AG09319 (cell line): ENCODE results near the gene ABHD14A.
"Not testable (repeated sequence)": the region's sequence is repeated elsewhere in the genome, so short reads cannot be mapped to it uniquely, and the experiment has no call there.

ENCODE experiments used
- DNase-seq: peaks from one replicate; pipeline ENCODE4 v3.0.0-alpha.2; 2010; ENCODE audit warnings: low read depth; ENCODE audit errors: extremely low read depth
- TF ChIP-seq, protein P1 (sequence below): IDR thresholded peaks from 2 replicates; pipeline ENCODE4 v1.5.1; 2011; ENCODE audit warnings: low read depth, mild to moderate bottlenecking, inconsistent platforms, low read length, moderate library complexity

ABHD14A gene

DNA sequence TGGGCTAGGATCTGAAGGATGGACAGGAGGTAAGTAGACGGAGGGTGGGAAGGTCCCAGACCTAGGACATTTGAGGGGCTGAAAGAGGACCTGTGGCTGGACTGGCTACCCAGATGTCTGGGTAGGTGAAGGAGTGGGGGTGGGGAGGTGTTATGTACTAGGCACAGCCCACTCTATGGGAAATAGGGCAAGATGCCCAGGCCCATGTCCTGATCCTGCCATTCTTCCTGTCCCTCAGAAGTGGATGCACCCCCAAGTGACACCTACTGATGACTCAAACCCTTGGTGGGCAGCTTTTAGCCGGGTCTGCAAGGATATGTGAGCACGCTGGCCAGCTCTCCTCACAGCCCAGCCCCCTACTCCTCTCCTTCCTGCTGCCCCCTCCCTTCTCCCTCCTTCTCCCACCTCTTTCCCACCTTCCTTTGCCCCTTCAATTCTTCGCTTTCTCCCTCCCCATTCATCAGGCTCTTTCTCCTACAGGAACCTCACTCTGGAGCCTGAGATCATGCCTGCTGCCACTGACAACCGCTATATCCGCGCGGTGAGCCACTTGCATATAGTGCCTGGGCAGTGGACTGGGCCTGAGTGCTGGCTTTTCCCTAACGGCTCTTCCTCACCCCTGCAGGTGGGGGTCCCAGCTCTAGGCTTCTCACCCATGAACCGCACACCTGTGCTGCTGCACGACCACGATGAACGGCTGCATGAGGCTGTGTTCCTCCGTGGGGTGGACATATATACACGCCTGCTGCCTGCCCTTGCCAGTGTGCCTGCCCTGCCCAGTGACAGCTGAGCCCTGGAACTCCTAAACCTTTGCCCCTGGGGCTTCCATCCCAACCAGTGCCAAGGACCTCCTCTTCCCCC lies 13.7 kb downstream of the ABHD14A start:
- DNase-seq: no peak
- TF ChIP-seq, protein P1, sequence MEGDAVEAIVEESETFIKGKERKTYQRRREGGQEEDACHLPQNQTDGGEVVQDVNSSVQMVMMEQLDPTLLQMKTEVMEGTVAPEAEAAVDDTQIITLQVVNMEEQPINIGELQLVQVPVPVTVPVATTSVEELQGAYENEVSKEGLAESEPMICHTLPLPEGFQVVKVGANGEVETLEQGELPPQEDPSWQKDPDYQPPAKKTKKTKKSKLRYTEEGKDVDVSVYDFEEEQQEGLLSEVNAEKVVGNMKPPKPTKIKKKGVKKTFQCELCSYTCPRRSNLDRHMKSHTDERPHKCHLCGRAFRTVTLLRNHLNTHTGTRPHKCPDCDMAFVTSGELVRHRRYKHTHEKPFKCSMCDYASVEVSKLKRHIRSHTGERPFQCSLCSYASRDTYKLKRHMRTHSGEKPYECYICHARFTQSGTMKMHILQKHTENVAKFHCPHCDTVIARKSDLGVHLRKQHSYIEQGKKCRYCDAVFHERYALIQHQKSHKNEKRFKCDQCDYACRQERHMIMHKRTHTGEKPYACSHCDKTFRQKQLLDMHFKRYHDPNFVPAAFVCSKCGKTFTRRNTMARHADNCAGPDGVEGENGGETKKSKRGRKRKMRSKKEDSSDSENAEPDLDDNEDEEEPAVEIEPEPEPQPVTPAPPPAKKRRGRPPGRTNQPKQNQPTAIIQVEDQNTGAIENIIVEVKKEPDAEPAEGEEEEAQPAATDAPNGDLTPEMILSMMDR: no peak

DNA sequence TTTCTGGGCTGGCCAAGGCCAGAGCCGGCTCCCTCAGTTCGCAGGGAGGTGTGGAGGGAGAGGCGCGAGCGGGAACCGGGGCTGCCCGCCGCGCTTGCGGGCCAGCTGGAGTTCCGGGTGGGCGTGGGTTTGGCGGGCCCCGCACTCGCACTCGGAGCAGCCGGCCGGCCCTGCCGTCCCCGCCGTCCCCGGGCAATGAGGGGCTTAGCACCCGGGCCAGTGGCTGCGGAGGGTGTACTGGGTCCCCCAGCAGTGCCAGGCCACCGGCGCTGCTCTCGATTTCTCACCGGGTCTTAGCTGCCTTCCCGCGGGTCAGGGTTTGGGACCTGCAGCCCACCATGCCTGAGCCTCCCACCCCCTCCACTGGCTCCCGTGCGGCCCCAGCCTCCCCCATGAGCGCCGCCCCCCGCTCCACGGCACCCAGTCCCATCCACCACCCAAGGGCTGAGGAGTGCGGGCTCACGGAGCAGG lies 15.7 kb downstream of the ABHD14A start:
- DNase-seq: not testable (repeated sequence)

DNA sequence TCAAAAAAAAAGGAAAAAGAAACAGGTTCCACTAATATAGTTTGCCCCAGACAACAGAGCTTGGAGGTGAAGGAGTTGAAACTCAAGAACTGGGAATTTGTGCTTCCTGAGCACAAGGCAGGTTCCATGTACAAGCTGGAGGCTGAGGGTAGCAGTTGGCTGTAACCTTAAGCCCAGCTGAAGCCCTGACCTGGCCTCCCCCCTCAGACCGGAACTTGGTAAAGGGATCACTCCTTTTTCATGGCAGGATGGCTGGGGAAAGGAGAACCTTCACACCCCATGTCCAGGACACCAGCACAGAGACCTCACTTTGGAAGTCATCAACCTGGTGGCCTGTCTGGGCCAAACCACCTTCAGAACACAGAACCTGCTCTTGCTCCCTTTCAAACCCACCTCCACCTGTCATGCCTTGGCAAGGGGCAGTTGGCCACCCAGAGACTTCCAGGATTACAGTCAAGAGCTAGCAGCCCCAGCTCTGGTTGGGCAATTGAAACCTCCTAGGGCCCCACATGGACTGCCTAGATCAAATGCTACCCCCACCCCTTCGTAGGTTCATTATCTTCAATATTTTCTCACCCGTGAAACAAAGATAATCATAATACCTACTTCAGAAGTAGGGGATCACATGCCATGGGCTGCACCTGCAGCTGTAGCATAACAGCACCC lies 17.3 kb downstream of the ABHD14A start:
- TF ChIP-seq, protein P1: no peak
- DNase-seq: no peak

DNA sequence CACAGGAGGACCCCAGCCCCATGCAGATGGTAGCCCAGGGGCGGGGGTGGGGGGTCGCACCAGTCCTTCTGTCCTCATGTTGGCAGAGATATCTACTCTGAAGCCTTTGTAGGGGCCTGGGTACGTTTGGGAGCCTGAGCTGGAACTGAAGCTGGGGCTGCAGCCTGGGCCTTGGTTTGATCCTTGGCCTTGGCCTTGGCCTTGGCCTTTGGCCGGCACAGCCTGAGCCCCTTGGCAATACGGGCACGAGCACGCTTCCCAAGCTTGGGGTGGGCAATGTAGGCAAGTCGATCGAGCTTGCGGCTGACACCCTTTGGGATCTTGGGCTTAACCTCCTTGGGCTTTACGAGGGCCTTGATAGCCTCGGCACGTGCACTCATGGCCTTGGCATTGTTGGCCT lies 18.8 kb downstream of the ABHD14A start:
- DNase-seq: not testable (repeated sequence)

DNA sequence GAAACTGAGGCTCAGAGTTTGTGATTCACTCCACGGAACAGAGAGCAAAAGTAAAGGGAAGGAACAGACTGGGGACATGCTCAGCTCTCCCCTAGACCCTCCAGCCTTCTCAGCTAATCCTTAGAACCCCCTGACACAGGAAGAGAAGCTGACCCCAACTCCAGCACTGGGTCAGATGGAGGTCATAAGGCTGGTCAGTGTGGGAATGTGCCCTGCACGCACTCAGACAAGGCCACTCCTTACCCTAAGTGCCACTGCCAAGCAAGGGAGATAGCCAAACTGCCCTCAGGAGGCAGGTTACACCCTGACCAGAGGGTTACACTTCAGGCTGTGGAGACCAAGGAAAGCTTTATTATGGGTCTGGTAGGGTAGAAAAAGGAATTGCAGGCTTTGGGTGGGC lies 19.7 kb downstream of the ABHD14A start:
- TF ChIP-seq, protein P1: no peak
- no peak for DNase-seq

DNA sequence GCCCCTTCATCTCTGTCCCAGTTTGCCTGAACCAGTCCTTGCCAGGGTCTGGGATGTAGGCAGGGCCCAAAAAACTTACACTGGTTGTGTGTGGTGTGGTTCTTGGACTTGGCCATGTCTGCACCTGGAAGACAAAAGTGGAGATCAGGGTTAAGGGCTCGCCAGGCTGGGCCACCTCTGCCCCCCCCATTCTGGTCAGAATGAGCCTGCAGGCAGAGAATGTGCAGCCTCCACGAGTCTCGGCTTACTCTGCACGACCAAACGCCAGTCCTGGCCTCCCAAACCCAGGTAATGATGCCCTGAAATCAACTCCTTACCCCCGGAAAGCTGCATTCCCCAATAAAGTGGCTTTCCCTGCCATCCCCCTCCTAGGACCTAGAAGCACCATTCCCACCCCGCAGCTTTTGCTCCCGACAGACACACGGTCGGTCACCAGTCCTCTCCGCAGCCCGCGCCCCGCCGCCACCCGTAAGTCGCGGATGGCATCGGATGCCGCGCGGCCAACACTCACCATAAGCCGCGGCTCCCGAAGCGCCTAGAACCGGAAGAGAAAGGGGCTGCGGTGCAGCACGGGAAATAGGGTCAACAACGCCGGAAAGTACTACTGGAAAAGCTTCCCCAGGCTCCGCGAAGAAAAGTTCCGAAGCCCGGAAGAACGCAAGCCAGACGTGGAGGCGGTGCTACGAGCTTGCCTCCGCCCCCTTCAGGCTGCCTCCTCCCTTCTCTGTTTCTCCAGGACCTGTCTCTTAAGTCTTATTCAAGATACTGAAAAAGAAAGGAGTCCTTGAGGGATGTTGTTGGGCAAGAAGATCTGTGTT lies 20.7 kb downstream of the ABHD14A start, which contains the start of gene RPL29:
TSS of gene RPL29 (minus strand) at position 550 of the 818 bp plus-strand sequence. CDS start at position 116, 434 bp downstream.
- TF ChIP-seq, protein P1: peak; percentile 4; the same call in 1 of the 2 replicates
- DNase-seq: peak; percentile 88

DNA sequence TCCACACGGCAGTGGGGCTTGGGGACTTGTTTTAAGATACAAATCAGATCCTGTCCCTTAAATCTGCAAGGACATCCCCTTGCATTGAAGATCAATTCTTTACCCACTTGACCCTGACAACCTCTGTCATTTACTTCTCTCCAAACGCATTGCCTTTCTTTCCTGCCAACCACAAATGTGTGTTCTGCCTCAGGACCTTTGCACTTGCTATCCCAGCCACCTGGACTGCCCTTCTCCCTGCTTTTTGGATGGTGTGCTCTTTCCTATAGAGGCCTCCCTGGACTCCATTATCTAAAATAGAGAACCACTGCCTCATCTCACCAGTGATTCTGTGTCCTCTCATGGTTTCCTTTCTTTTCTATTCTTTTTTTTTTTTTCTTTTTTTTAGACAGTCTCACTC lies 22.3 kb downstream of the ABHD14A start:
- TF ChIP-seq, protein P1: no peak
- no peak for DNase-seq
